GM21737 (cell line): ENCODE results near the gene DNAJC17.

Experiments
- ATAC-seq: cut with Tn5 transposase; IDR thresholded peaks from one replicate; pipeline ENCODE4 v1.9.1; 2021; ENCODE audit warnings: mild to moderate bottlenecking, moderate library complexity; ENCODE audit not compliant: unreplicated experiment

DNAJC17 gene

DNA sequence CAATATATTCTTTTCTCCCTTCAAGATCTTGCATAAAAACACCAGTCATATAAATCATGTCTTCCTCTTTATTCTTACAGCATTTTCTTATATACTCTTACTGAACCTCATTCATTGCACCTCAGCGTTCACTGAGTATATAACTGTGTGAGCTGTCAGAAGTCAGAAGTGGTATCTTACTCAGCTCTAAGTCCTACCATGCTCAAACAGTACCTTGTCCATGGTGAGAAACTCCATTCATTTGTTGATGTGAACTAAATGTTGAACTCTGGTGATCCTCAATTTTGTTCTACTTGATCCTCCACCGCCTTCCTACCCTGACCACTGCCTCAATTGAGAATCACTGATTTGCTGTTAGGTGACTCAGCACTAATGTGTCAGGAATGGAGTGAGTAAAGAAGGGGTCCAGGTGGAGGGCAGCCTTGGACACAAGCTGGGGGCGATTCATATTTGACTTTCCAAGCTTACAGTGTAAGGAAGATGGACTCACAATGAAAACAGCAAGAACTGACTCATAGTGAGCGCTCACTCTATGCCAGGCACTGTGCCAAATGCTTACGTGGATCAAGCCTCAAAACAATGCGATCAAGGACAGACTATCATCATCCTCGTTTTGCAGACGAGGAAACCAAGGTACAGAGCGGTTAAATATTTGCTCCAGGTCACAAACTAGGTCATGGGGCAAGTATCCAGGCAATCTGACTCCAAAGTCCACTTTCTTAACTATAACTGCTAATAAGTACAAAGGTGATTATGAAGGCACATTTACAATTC lies 13.9 kb downstream of the DNAJC17 start:
- no peak for ATAC-seq

DNA sequence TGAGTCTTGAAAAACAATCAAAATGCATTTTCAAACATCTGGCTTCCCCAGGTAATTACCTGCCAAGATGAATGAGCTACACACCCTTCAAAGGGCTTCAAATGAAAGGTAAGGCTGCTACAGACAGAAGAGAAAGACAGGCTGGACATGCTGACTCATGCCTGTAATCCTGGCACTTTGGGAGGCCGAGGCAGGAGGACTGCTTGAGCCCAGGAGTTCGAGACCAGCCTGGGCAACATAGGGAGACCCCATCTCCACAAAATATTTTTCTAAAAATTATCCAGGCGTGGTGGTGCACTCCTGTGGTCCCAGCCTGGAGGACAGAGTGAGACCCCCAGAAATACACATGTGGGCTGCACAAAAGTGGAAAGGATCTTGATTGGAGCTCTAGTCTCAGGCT lies 14.9 kb downstream of the DNAJC17 start:
- ATAC-seq = no peak

DNA sequence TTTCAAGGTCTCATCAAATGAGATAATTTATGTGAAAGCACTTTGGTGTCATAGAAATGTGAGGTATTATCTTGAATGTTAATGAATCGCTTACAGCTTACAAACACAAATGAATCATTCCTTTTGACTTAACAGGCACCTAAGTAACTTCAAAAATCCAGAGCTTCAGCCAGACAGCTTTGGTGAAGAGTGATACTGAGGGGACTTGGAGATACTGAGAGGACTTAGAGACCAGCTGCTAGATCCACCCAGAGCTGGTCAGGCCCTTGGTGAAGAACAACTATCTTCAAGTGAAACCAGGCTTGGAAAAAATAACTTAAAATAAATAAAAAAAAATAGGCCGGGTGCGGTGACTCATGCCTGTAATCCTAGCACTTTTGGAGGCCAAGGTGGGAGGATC lies 16.6 kb downstream of the DNAJC17 start:
- ATAC-seq = no peak

DNA sequence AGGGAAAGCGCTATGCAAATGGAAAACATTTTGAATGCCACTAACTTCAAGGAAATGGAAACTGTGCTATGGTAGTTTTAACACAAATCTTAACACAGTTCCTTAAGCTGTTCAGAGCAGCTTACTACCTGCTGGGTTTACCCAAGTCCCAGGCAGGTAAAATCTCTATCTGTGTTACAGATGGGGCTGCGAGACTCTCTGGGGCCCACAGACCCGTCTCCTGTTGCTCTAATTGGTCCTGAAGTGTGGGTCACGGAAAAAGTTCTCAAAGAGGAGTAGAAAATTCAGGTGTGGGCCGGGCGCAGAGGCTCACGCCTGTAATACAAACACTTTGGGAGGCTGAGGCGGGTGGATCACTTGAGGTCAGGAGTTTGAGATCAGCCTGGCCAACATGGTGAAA lies 17.3 kb downstream of the DNAJC17 start:
- no peak for ATAC-seq

DNA sequence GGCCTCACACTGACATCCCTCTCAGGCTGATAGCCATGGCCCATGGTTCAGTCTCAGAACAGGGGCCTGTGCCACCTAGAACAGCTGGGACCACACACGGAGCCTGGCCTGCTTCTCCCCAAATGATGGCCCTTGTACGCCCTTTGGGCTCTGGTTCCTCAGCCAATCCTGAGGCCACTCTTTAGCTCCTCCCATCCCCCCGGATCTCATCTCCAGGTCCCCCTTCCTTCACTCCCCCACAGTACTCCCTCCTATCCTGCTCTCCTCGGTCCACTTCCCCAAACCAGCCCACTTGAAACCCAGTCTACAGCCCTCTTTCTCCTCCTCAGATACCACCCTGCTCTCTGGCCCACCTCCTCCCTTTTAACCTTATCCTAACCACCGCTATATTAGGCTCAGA lies 18.2 kb downstream of the DNAJC17 start:
- no peak for ATAC-seq

DNA sequence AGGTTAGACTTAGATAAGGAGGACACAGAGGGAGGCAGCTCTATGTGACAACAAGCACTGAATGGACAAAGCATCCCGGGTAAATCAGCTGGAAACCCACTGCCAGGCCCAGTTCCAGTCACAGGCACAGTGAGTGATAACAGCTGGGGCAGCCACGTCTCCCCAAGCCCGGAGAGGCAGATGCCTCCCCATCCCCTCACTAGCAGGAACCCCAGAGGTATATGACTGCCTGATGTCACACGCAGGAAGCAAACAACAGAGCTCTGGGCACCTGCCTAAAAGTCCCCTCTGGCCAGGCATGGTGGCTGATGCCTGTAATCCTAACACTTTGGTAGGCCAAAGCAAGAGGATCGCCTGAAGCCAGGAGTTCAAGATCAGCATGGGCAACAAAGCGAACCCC lies 19.3 kb downstream of the DNAJC17 start:
- no peak for ATAC-seq

DNA sequence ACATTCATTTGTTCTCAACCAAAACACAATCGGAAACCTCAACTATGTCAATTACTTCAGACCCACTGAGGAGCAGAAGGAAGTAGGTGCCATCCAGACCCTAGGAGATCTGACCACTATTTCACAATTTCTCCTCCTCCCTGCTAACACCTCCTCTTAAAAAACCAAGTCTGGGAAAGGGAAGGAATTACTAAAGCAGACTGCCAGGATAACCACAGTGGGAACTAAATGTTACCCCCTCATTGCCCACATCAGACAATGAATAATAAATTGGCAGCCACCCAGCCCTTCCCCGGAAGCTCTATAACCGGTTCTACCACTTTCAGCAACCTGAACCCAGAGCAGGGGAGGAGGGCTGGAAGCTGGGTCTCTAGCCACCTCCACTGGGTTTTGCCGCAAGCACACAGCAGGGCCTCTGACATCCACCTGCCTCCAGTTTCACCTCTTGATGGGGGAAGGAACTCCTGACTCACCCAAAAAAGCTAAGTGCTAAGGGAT lies 19.9 kb downstream of the DNAJC17 start:
- ATAC-seq = no peak

DNA sequence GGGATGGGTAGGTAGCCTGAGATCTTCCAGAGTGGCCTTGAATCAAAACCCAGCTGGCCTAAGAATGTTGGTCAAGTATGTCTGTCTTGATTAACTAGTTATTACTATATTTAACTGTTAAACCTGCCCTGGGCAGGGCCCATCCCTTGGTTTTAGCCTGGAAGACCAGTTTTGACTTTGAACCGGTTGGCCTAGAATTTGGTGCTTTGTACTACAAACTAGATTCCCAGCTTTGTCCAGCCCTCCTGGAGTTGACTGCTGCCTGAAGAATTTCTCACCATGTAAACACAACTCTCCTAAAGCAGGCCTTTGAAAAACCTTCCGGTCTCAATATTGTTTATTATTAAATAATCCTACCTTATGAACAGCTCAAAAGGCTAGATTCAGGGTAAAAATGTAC lies 21.5 kb downstream of the DNAJC17 start:
- ATAC-seq = no peak

DNA sequence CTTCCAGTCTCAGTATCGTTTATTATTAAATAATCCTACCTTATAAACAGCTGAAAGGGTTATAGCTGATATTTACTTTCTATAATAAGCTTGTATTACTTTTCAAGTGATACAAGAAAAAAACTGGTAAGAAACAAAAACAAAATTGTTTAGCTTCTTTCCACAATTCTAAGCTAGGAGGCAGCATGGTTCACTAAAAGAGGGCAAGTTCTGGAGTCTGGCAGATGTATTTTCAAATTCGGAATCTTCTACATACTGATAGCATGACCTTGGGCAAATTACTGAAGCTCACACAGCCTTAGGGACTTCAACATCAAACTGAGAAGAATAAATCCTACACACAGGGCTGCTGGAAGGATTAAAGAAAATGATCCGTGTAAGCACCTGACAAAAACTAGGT lies 22.1 kb downstream of the DNAJC17 start:
- no peak for ATAC-seq

DNA sequence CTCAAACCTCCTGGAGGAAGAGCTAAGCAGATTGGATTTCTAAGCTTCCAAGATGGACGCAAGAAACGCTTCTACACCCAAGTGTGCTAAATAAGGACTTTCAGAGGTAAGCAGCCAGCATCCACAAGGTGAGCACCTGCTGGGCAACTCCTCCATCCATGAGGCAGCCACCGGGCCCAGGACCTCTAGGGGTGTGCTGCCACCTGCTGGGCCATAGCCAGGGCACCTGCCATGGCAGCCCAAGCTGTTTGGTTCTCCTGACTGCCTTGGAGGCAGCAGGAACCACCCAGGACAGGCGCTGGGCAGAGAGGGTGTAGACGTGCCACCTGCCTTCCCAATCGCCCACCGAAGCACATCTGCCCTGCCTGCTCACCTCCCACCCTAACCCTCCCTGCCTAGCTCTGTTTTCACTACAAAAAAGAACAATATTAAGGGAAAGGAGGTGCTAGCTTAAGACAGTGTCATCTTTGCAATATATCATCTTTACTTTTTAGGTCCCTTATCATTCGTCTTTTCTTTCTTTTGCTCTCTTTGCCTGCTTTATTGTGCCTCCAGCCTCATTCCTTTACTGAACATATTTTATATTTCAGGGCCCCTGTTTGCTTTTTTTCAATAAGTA lies 24.6 kb downstream of the DNAJC17 start:
- ATAC-seq = peak; percentile 71

DNA sequence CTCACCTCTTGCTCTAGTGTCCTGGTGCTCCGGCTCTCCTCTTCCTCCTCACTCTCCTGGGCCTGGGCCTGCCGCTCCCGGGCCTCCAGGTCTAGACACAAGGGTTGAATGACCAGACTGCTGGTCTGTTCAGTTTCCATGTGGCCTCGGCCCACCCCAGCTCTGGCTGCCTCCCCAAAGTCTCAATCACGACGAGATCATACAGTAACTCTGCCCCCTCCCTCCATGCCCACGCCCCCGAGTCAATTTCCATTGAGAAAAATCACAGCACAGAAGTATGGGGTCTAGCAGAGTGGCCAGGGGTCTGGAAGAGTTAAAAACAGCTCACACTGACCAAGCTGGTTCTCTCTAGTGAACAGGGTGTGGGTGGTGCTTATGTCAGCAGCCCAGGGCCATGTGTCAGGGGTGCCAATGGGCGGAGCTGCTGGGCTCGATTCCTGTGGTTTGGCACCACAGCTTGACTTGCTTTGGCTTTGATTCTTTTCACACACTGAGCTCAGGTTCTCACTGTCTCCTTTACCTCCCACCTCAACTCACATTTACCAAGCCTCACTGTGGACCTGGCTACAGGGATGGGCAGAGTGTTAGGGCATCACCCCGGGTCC lies 30.6 kb downstream of the DNAJC17 start:
- no peak for ATAC-seq

DNA sequence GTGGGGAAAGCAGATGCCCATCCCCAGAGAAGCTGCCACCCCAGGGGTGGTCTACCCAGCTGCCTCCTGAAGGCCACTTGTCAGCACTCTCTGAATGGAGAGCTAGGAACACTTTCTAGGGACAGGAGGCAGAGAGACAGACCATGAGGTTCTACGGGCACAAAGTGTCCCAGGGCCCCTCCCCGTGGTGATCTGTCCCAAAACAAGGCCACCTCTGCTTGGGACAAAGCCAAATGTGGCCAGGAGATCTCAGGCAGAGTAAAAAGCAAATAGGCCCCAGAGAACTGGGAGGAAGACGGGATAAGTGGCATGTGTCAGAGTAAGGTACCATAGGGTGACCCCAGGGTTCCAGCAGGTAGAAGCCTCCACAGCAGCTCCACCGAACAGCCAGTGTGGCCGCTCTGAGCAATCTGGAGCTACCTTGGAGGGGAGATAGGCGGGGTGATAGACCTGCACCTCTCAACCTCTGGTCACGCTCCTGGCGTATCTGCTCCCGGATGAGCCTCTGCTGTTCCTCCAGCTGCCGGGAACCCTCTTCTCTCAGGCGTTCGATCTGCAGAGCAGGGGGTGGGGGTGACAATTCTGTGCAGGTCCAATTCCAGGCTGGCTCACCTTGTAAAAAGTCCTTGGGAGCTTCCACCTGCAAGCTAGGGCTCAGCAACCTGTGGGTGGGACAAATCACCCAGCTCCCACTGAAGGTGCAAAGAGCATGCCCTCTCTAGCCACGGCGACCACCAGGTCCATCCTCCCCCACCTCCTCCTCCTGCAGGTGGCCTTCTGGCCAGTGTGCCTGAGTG lies 31.3 kb downstream of the DNAJC17 start:
- ATAC-seq = no peak

DNA sequence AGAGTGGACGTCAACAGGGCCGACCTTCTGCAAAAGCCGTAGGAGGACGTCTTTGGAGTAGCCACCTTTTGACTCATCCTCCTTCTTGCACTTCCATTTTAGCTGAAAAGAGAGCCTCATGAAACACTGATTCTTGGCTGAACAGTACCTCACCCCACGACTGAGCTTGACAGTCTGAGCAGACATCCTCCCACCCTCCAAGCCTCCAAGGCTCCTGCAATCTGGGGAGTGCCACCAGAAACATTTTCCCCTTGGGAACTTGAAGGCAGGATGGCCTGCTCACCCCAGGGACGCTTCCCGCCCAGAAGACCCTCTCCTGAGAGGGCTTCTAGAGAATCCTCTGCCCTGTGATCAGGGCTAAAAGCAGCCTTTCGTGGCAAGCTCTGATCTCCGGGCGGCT lies 32.3 kb downstream of the DNAJC17 start:
- ATAC-seq = no peak

DNA sequence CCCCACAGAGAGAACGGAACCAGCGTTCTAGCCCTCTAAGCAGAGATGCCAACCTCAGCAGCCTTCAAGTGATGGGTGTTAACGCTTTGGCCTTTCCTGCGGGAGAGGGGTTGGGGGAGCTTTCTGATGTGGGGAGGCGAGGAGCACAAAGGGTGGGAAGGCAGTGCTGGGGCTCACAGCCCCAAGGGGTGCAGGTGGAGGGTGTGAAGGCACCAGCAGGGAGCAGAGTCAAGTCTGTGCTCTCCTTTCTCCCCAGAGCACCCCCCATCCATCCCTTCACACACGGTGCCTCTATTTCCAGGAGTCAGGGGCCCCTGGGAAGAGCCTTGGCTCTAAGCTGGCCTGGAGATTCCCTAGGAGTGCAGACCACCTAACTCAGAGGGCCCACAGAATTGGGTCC lies 33.4 kb downstream of the DNAJC17 start:
- ATAC-seq = no peak

DNA sequence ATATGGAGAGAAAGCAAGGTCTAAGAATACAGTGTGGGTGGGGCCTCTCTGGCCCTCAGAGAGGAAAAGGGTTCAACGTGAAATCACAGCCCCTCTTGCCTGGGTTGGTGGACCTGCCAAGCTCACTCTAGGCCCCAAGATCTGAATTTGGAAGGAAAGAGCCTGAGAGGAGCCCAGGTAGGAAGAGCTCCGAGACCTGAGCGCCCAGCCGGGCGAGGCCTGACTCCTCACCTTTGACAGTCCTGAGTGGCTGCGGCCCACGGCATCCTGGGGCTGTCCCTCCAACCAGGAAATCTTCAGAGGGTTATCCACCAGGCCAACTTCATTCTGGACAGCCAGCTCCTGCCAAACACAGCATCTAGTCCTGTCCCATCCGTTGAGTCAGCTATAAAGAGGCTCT lies 33.8 kb downstream of the DNAJC17 start:
- ATAC-seq = no peak

DNA sequence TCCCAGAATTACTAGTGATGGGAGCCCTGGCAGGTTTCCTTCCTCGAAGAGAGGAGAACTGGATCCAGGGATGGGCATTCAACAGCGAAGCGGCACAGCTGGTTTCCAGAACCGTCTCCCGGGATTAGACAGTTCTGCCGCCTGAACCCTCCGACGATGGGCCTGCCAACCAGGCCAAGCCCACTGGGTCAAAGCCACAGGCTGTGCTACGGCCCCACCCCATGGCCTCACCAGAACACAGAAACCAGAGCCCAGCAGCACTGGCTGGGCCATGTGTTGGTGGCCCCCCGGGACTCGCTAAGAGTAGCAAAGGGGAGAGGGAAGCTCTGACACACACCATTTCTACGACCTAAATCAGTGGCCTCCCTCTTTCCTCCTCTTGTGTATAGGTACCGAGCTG lies 35.3 kb downstream of the DNAJC17 start:
- no peak for ATAC-seq

DNA sequence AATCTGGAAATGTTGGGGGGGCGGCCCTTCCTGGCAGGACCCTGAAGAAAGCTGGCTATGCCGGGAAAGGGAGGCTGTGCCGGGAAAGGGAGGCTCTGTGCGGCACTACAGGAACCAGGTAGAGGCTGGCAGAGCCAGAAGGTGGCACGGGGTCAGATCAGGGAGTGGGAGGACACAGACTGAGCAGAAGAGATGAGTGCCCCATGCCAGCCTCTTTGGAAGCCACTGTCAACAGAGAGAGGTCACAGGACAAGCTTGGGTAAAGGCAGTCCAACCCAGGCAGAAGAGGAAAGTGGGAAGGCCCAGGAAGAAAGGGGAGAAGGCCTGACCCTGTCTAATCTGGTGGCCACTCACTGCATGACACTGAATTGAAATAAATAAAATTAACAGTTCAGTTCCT lies 36.0 kb downstream of the DNAJC17 start:
- ATAC-seq = no peak

DNA sequence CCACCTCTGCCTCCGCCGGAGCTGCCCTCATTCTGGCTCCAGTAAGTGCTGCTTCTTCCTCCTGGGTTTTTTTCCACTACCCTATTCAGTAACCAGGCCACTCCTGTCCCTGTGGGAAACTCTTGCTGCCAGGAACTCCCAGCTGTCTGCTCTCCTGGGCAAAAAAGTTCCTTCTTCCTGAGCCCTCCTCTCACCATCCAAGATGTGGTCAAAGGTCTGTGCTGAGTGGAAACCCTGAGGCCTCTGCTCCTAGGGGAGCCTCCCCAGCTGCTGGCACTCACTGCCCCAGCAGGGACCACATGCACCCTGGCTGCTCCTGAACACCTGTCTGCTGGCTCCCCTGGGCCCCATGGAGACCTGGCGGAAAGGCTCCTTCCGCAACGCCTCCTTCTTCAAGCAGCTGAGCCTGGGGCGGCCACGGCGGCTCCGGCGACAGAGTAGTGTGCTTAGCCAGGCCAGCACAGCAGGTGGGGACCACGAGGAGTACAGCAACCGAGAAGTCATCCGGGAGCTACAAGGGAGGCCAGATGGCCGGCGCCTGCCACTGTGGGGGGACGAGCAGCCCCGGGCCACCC lies 37.0 kb downstream of the DNAJC17 start:
- ATAC-seq = no peak

DNA sequence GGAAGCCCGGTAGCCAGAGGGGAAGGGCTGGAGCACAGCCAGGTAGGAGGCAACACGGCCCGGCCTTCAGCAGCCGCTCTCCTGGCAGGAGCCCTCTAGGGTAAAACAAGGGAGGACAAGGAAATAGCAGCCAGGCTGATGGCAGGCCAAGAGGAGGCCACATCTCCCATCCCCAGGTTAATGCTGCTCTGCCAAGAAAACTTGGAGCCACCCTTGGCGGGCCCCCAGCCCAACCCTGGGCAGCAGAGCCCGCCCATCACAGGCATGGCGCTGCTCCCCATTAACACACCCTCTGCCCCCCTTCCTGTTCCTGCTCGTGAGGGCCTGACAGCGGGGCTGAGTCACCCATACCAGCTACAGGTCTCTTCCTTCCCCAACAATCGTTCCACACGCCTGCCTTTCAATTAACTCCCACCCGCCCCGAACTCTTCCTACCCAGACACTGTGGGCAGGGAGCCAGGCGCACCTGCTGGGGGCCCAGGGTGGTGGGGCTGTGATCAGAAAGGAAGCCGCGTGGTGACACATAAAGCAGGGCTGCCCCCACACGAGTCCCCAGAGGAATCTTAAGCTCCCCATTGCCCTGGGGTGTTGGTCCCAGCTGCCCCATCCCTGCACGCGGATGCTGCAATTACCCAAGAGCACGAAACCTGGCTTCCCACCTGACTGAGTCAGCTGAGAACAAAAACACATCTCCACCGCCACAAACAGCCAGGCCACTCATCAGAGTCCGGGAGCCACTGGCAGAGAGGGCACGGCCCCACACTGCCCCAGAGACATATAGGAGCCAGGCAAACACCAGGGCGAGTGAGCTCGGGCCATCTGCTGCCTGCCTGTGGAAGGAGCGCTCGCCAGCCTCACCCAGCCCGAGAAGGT lies 37.8 kb downstream of the DNAJC17 start, which contains the start of gene C15orf62:
TSS of gene C15orf62 (plus strand) at position 707 of the 873 bp plus-strand sequence. CDS start 516 bp downstream, outside the sequence.
- peak; percentile 43 for ATAC-seq
